DND-41 (cell line): ENCODE measurements around the gene RPL10.

Source experiments
- CTCF ChIP-seq: IDR thresholded peaks from 2 replicates; pipeline ENCODE4 v1.5.1; 2012; ENCODE audit warnings: borderline replicate concordance, low read length, moderate library complexity, mild to moderate bottlenecking; ENCODE audit not compliant: poor library complexity, severe bottlenecking; ENCODE audit errors: extremely low read depth
- EZH2 ChIP-seq: IDR thresholded peaks from 3 replicates; pipeline ENCODE4 v1.6.1; 2012; ENCODE audit warnings: borderline replicate concordance, low read depth, mild to moderate bottlenecking, moderate library complexity, low read length, inconsistent platforms; ENCODE audit not compliant: severe bottlenecking

- TF ChIP-seq CTCF (no peak), EZH2 (no peak)
Observed at GRCh38 chrX:154397888-154398667, at the start of gene RPL10.
